SW480 (cell line): Measurements from ENCODE around the gene SLC16A13.
"Not testable (repeated sequence)": the region's sequence is repeated elsewhere in the genome, so short reads cannot be mapped to it uniquely, and the experiment has no call there.

ENCODE experiments used
- DNase-seq: peaks from one replicate; pipeline ENCODE4 v3.0.0-alpha.2; 2016; ENCODE audit warnings: low spot score

SLC16A13 gene

GRCh38 chr17:7064261-7064660 lies 28.4 kb downstream of the SLC16A13 start:
- no peak for DNase-seq

GRCh38 chr17:7067198-7067597 lies 31.4 kb downstream of the SLC16A13 start:
- no peak for DNase-seq

GRCh38 chr17:7068268-7068667 lies 32.5 kb downstream of the SLC16A13 start:
- DNase-seq = no peak

- no peak for DNase-seq
These were observed 34.9 kb downstream of the SLC16A13 start for GRCh38 chr17:7070712-7071111.

- no peak for DNase-seq
These were observed 36.6 kb downstream of the SLC16A13 start for GRCh38 chr17:7072406-7072805.

GRCh38 chr17:7074931-7075330 lies 39.1 kb downstream of the SLC16A13 start:
- no peak for DNase-seq

- DNase-seq = no peak
These were observed 42.2 kb downstream of the SLC16A13 start for GRCh38 chr17:7077911-7078546.

GRCh38 chr17:7078711-7079110 lies 42.9 kb downstream of the SLC16A13 start:
- no peak for DNase-seq

GRCh38 chr17:7079581-7080455 lies 44.0 kb downstream of the SLC16A13 start, which contains the start of gene CLEC10A:
Gene CLEC10A, minus strand, starts transcription at chr17:7080251. Its CDS starts 1,439 bp downstream, at chr17:7078812.
- no peak for DNase-seq

GRCh38 chr17:7080456-7081041 lies 44.7 kb downstream of the SLC16A13 start:
- no peak for DNase-seq

- no peak for DNase-seq
These were observed 45.7 kb downstream of the SLC16A13 start for GRCh38 chr17:7081341-7082062.

- DNase-seq = no peak
These were observed 47.8 kb downstream of the SLC16A13 start for GRCh38 chr17:7083592-7083991.

GRCh38 chr17:7084088-7084487 lies 48.3 kb downstream of the SLC16A13 start:
- no peak for DNase-seq

GRCh38 chr17:7088442-7088841 lies 52.6 kb downstream of the SLC16A13 start:
- not testable (repeated sequence) for DNase-seq

GRCh38 chr17:7089570-7089969 lies 53.8 kb downstream of the SLC16A13 start:
- DNase-seq = not testable (repeated sequence)
